Measurements from ENCODE around the gene SFMBT2.

GRCh38 chr10:7359954-7360353 lies 50.9 kb downstream of the SFMBT2 start:
- TF ChIP-seq POLR2A (IDR thresholded peaks at IDR 0.05; ENCODE audit: low read depth, low read length) (no peak), CTCF (conservative IDR thresholded peaks at IDR 0.05; ENCODE audit: low read depth, low read length) (no peak)

Data from IMR-90 (cell line).